ENCODE measurements around the gene TBC1D32. TPM values are rescaled to one million over a fixed set of nuclear protein-coding genes. Genes with fewer than 3 reads are reported as not detected.

The TBC1D32 gene
- total RNA-seq, 1 experiment from 2014 or later, result 5.2 TPM

GRCh38 chr6:121310495-121310894 lies 23.8 kb downstream of the TBC1D32 start (continued):
- TF ChIP-seq ZNF532 (CRISPR knock-in tag; IDR thresholded peaks at IDR 0.05; ENCODE audit: borderline replicate concordance), result no peak
- TF ChIP-seq ZSCAN18 (CRISPR knock-in tag; IDR thresholded peaks at IDR 0.05), result no peak
- no peak for TF ChIP-seq MYBL2 (CRISPR knock-in tag; IDR thresholded peaks at IDR 0.05)
- TF ChIP-seq PREB (CRISPR knock-in tag; IDR thresholded peaks at IDR 0.05; ENCODE audit: borderline replicate concordance), result no peak
- TF ChIP-seq FOXP4 (CRISPR knock-in tag; IDR thresholded peaks at IDR 0.05), result no peak
- TF ChIP-seq ZBTB21 (CRISPR knock-in tag; IDR thresholded peaks at IDR 0.05; ENCODE audit: borderline replicate concordance), result no peak
- no peak for TF ChIP-seq JAZF1 (CRISPR knock-in tag; IDR thresholded peaks at IDR 0.05)

GRCh38 chr6:121309768-121310469 lies 24.4 kb downstream of the TBC1D32 start:
- POLR2A ChIA-PET, result no interaction called here
- H3K9me3 Mint-ChIP-seq, result peaks cover 6% of the 10 kb centered on the region
- ATAC-seq (no peak), DNase-seq (ENCODE audit: low spot score) (no peak)
- no peak overlapping the region for H3K4me3 Mint-ChIP-seq
- no peak for TF ChIP-seq PRDM15 (CRISPR knock-in tag; IDR thresholded peaks at IDR 0.05)
- H3K27ac Mint-ChIP-seq, result no peak overlapping the region
- H3K4me1 Mint-ChIP-seq, result no peaks in the 10 kb centered on the region
- CTCF ChIA-PET, result no interaction called here
- H3K36me3 Mint-ChIP-seq, result peaks cover 7% of the 10 kb centered on the region
- no peaks in the 10 kb centered on the region for H3K27me3 Mint-ChIP-seq (ENCODE audit: low read depth)

Measured in WTC11 (cell line).